ENCODE data around the gene SELE. TPM values are rescaled to one million over a fixed set of nuclear protein-coding genes. Genes with fewer than 3 reads are reported as not detected.

Gene SELE
- total and polyA plus RNA-seq, 9 of the 15 experiments (the other 6 are each of a cell fraction or from before 2014, with no cell fraction given), result 0.08 TPM; not detected in 8

GRCh38 chr1:169739980-169740379 lies 6.1 kb upstream of the SELE start (continued):
- TF ChIP-seq ERF (CRISPR knock-in tag; IDR thresholded peaks at IDR 0.05) (no peak), ZMIZ1 (IDR thresholded peaks at IDR 0.05; ENCODE audit: low read depth in 2 of 2, low read length in 2 of 2) (no peak), ZBTB5 (IDR thresholded peaks at IDR 0.05) (no peak), POLR2AphosphoS2 (IDR thresholded peaks at IDR 0.05; ENCODE audit: low read length) (no peak), ZNF197 (CRISPR knock-in tag; IDR thresholded peaks at IDR 0.05; ENCODE audit: low read depth) (no peak)

GRCh38 chr1:169731446-169731845 lies 2.4 kb downstream of the SELE start:
- H3K36me3 ChIP-seq (ENCODE audit: control insufficient read depth, insufficient read depth, low read length), result no peaks in the 10 kb centered on the region
- no peaks in the 10 kb centered on the region for H3K79me2 ChIP-seq (ENCODE audit: control insufficient read depth, insufficient read depth, low read length)
- CTCF ChIA-PET (ENCODE audit: low intra/inter-chr PET ratio), result no interaction called here
- intact Hi-C loops (cut with micrococcal nuclease) (no loop called here), in situ Hi-C loops (cut with MboI) (no loop called here)
- POLR2A ChIA-PET, result interaction anchor here (0.5 to 0.6 kb wide), 2 partner anchors 324 to 1430 kb away, joined by 4 to 5 read pairs; no protein-coding TSS in a partner anchor
- no peak overlapping the region for H3K9ac ChIP-seq (ENCODE audit: insufficient read depth in 1 of 2, low read depth in 2 of 2, low read length in 2 of 2)
- DNase-seq (ENCODE audit: extremely low read depth in 1 of 4, low spot score in 3 of 4), result no peak
- no peak overlapping the region for H3K4me3 ChIP-seq
- no peak overlapping the region for H3K4me2 ChIP-seq (ENCODE audit: insufficient read depth, low read length)
- H3K4me1 ChIP-seq (replicated peaks in 1 of 2; ENCODE audit: control insufficient read depth in 2 of 2, insufficient read depth in 2 of 2, low read length in 2 of 2), result no peaks in the 10 kb centered on the region
- no peaks in the 10 kb centered on the region for H4K20me1 ChIP-seq (replicated peaks; ENCODE audit: control insufficient read depth, insufficient read depth, low read length)
- 1% methylated on average over 4 of the region's 4 CpGs for WGBS (ENCODE audit: insufficient coverage, low coverage, missing lambda C conversion rate)
- ATAC-seq, result no peak
- H3K27ac ChIP-seq (ENCODE audit: extremely low read depth, low read depth, low read length), result no peak overlapping the region
- H2AFZ ChIP-seq (ENCODE audit: low read depth, low read length), result no peak overlapping the region
- no peaks in the 10 kb centered on the region for H3K9me1 ChIP-seq (ENCODE audit: control insufficient read depth, insufficient read depth, low read length)
- FAIRE-seq, result no peak
- no TSS peak for BruUV-seq (replicated peaks)
- peaks cover 4 to 8% of the 10 kb centered on the region in 2 experiments; a peak in 3 of 5 replicates for H3K27me3 ChIP-seq (ENCODE audit: control insufficient read depth in 2 of 2, insufficient read depth in 2 of 2, low read length in 2 of 2)
- H3K9me3 ChIP-seq (replicated peaks; ENCODE audit: control insufficient read depth, insufficient read depth, low read depth, low read length), result no peaks in the 10 kb centered on the region
- TF ChIP-seq THRA (IDR thresholded peaks at IDR 0.05) (no peak), HOMEZ (CRISPR knock-in tag; IDR thresholded peaks at IDR 0.05) (no peak), CREB1 (IDR thresholded peaks at IDR 0.05) (no peak), CREB1 (CRISPR knock-in tag; IDR thresholded peaks at IDR 0.05) (no peak), NKRF (IDR thresholded peaks at IDR 0.05; ENCODE audit: borderline replicate concordance) (no peak)

Measured in K562 (cell line).